ENCODE measurements around the gene CREB3L1. TPM values are rescaled to one million over a fixed set of nuclear protein-coding genes. Genes with fewer than 3 reads are reported as not detected.

CREB3L1 gene
- total RNA-seq, 1 donor from 2014 or later = 9.8 TPM

DNA sequence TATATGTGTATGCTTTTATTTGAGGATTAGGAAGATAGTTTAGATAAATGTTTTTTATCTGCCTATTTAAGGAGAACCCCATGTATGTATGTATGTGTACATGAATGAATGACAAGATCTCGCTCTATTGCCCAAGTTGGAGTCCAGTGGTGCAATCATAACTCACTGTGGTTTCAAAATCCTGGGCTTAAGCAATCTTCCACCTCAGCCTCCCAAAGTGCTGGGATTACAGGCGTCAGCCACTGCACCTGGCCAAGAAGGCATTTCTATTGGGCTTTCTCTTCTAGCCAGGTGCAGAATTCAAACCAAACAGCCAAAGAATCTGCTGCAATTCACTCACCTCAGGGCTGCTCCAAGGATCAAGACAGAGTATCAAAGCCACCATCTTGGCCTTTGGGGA lies 44.3 kb downstream of the CREB3L1 start:
- H3K27me3 Mint-ChIP-seq = peaks cover 10% of the 10 kb centered on the region
- no peak for DNase-seq (ENCODE audit: extremely low spot score, unreplicated experiment)
- TF ChIP-seq, protein P1, sequence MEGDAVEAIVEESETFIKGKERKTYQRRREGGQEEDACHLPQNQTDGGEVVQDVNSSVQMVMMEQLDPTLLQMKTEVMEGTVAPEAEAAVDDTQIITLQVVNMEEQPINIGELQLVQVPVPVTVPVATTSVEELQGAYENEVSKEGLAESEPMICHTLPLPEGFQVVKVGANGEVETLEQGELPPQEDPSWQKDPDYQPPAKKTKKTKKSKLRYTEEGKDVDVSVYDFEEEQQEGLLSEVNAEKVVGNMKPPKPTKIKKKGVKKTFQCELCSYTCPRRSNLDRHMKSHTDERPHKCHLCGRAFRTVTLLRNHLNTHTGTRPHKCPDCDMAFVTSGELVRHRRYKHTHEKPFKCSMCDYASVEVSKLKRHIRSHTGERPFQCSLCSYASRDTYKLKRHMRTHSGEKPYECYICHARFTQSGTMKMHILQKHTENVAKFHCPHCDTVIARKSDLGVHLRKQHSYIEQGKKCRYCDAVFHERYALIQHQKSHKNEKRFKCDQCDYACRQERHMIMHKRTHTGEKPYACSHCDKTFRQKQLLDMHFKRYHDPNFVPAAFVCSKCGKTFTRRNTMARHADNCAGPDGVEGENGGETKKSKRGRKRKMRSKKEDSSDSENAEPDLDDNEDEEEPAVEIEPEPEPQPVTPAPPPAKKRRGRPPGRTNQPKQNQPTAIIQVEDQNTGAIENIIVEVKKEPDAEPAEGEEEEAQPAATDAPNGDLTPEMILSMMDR (conservative IDR thresholded peaks at IDR 0.05) = no peak
- no peaks in the 10 kb centered on the region for H3K9me3 Mint-ChIP-seq
- H3K4me1 Mint-ChIP-seq (ENCODE audit: unreplicated experiment) = peaks cover 7% of the 10 kb centered on the region
- peaks cover 4% of the 10 kb centered on the region for H3K36me3 Mint-ChIP-seq
- H3K27ac Mint-ChIP-seq = no peak overlapping the region
- no peak overlapping the region for H3K4me3 Mint-ChIP-seq

DNA sequence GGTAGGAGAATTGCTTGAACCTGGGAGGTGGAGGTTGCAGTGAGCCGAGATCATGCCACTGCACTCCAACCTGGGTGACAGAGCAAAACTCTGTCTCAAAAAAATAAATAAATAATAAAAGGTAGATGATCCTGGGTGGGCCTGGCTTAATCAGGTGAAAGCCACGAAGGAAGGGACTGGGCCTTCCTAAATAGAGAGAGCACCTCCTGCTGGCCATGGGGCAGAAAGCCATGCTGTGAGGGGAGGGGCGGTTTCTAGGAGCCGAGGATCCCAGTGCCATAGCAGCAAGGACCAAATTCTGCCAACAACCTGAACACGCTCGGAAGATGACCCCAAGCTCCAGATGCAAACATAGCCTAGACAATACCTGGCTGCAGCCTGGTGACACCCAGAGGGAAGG lies 45.3 kb downstream of the CREB3L1 start:
- no peaks in the 10 kb centered on the region for H3K9me3 Mint-ChIP-seq
- H3K36me3 Mint-ChIP-seq = peaks cover 4% of the 10 kb centered on the region
- no peak overlapping the region for H3K27ac Mint-ChIP-seq
- peaks cover 16% of the 10 kb centered on the region for H3K27me3 Mint-ChIP-seq
- TF ChIP-seq, protein P1 (conservative IDR thresholded peaks at IDR 0.05) = peak; percentile 37
- H3K4me3 Mint-ChIP-seq = no peak overlapping the region
- peaks cover 12% of the 10 kb centered on the region for H3K4me1 Mint-ChIP-seq (ENCODE audit: unreplicated experiment)
- DNase-seq (ENCODE audit: extremely low spot score, unreplicated experiment) = no peak

DNA sequence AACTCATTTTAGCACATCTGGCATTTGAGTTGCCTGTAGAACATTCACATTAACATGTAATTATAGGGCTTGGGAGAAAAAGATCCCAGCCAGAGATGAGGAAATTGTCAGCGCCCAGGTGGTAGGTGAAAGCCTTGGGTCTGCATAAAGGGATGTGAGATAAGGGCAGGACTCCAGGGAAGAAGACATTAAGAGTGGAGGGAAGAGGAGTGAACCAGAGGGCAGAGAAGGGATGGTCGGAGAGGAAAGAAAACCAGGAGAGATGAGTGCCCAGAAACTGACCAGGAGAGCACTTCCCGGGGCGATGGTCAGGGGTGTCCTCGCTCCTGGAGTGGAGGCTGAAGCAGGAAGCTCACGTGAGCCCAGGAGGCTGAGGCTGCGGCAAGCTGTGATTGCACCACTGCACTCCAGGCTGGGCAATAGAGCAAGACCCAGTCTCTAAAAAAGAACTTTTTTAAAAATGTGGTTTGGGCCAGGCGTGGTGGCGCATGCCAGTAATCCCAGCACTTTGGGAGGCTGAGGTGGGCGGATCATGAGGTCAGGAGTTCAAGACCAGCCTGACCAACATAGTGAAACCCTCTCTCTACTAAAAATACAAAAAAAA lies 49.5 kb downstream of the CREB3L1 start:
- no peak overlapping the region for H3K27ac Mint-ChIP-seq
- H3K9me3 Mint-ChIP-seq = no peaks in the 10 kb centered on the region
- no peak for DNase-seq (ENCODE audit: extremely low spot score, unreplicated experiment)
- peaks cover 44% of the 10 kb centered on the region for H3K27me3 Mint-ChIP-seq
- H3K4me1 Mint-ChIP-seq (ENCODE audit: unreplicated experiment) = peaks cover 33% of the 10 kb centered on the region
- H3K4me3 Mint-ChIP-seq = no peak overlapping the region
- TF ChIP-seq, protein P1 (conservative IDR thresholded peaks at IDR 0.05) = no peak
- H3K36me3 Mint-ChIP-seq = peaks cover 4% of the 10 kb centered on the region

DNA sequence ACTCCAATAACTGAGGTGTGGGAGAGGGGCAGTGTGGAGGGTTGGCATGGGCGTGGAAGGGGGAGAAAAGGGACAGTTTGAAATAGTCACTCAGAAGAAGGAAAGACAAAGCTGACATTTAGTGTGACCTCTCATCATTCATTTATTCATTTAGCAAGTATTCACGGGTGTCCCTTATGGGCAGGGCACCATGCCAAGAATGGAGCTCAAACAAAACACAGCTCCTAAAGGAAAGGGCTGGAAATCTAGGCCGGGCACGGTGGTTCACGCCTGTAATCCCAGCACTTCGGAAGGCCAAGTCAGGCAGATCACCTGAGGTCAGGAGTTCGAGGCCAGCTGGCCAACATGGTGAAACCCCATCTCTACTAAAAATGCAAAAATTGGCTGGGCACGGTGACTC lies 50.4 kb downstream of the CREB3L1 start:
- Mint-ChIP-seq H3K4me3 (no peak overlapping the region), H3K27ac (no peak overlapping the region), H3K36me3 (peaks cover 4% of the 10 kb centered on the region), H3K27me3 (peaks cover 48% of the 10 kb centered on the region), H3K4me1 (ENCODE audit: unreplicated experiment) (peaks cover 35% of the 10 kb centered on the region), H3K9me3 (no peaks in the 10 kb centered on the region)
- TF ChIP-seq, protein P1 (conservative IDR thresholded peaks at IDR 0.05) = no peak
- no peak for DNase-seq (ENCODE audit: extremely low spot score, unreplicated experiment)

DNA sequence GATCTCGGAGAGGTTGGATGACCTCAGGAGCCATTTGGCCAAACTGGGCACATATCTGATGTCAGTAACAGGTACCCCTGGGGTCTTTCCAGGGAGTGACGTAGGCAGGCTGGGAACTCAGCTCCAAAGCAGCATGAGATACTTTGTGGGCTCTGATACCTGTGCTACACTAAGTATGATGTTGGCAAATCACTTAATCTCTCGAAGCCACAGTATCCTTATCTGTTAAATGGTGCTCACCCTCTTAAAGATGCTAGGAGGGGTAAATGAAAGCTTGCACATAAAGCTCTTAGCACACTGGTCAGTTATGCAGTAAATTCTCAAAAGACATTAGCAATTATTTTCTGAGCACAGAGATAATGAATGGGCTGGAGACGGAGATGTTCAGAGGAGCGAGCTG lies 52.7 kb downstream of the CREB3L1 start:
- peak overlapping the region; percentile 2 for H3K27ac Mint-ChIP-seq

More for the DNA sequence above, 52.7 kb downstream of the CREB3L1 start:
- Mint-ChIP-seq H3K9me3 (no peaks in the 10 kb centered on the region), H3K4me1 (ENCODE audit: unreplicated experiment) (peaks cover 35% of the 10 kb centered on the region), H3K4me3 (peak overlapping the region; percentile 77), H3K36me3 (peaks cover 4% of the 10 kb centered on the region), H3K27me3 (peaks cover 67% of the 10 kb centered on the region)
- no peak for DNase-seq (ENCODE audit: extremely low spot score, unreplicated experiment)
- TF ChIP-seq, protein P1 (conservative IDR thresholded peaks at IDR 0.05) = no peak

Data from type B pancreatic cell (in vitro differentiated cells).